Keratinocyte (primary cell): ENCODE data around the gene TMEM201. TPM values are rescaled to one million over a fixed set of nuclear protein-coding genes. Genes with fewer than 3 reads are reported as not detected.

Source experiments
- DNase-seq: peaks from one replicate; pipeline ENCODE4 v3.0.0-alpha.2; 2011; ENCODE audit warnings: low read depth, missing footprints, low spot score
- FAIRE-seq: peaks from 2 replicates; lab custom pipeline; 2011; peaks lifted over from hg19 to GRCh38; lab: Jason Lieb, UNC
- H2AFZ ChIP-seq: 2 replicates; pipeline ENCODE4 v1.6.0; 2012; ENCODE audit warnings: low read length, control low read depth, inconsistent platforms; ENCODE audit not compliant: control insufficient read depth
- H3K27ac ChIP-seq: 2 replicates; pipeline ENCODE4 v1.5.1; 2011; ENCODE audit warnings: low read length; ENCODE audit not compliant: control insufficient read depth, insufficient read depth
- H3K27me3 ChIP-seq: 3 replicates; pipeline ENCODE4 v1.6.0; 2011; ENCODE audit warnings: low read length; ENCODE audit not compliant: control insufficient read depth, insufficient read depth; ENCODE audit errors: extremely low read depth
- H3K36me3 ChIP-seq, 2 experiments: 2 replicates in 1 of 2; 3 replicates in 1 of 2; pipeline ENCODE4 v1.5.1; 2011; ENCODE audit warnings: low read length in 2 of 2, mild to moderate bottlenecking in 1 of 2; ENCODE audit not compliant: control insufficient read depth in 2 of 2, insufficient read depth in 2 of 2; ENCODE audit errors: extremely low read depth in 1 of 2
- H3K4me1 ChIP-seq: 3 replicates; pipeline ENCODE4 v1.5.1; 2011; ENCODE audit warnings: low read length; ENCODE audit not compliant: control insufficient read depth, insufficient read depth; ENCODE audit errors: extremely low read depth
- H3K4me2 ChIP-seq: 3 replicates; pipeline ENCODE4 v1.6.0; 2011; ENCODE audit warnings: low read depth, low read length; ENCODE audit not compliant: control insufficient read depth, insufficient read depth; ENCODE audit errors: extremely low read depth
- H3K4me3 ChIP-seq, 3 experiments: fragments of 200-600 bp in 1 of 3; sonication (generic) in 1 of 3; 2 replicates in 2 of 3; 3 replicates in 1 of 3; pipeline ENCODE4 v1.5.1; 2011 to 2016; ENCODE audit warnings: low read length in 3 of 3, mild to moderate bottlenecking in 3 of 3, control low read depth in 2 of 3, inconsistent platforms in 1 of 3, low read depth in 1 of 3, mixed read lengths in 1 of 3, mixed run types in 1 of 3, moderate library complexity in 1 of 3; ENCODE audit not compliant: control insufficient read depth in 2 of 3, insufficient read depth in 2 of 3; ENCODE audit errors: extremely low read depth in 1 of 3
- H3K79me2 ChIP-seq: 2 replicates; pipeline ENCODE4 v1.6.0; 2012; ENCODE audit warnings: low read length; ENCODE audit not compliant: control insufficient read depth, insufficient read depth
- H3K9ac ChIP-seq: 3 replicates; pipeline ENCODE4 v1.6.0; 2011; ENCODE audit warnings: low read length; ENCODE audit not compliant: control insufficient read depth, insufficient read depth; ENCODE audit errors: extremely low read depth
- H3K9me1 ChIP-seq: 3 replicates; pipeline ENCODE4 v1.6.0; 2011; ENCODE audit warnings: low read length; ENCODE audit not compliant: control insufficient read depth, insufficient read depth; ENCODE audit errors: extremely low read depth
- H3K9me3 ChIP-seq: 2 replicates; pipeline ENCODE4 v1.5.1; 2012; ENCODE audit warnings: low read depth, low read length; ENCODE audit not compliant: control insufficient read depth
- H4K20me1 ChIP-seq: 3 replicates; pipeline ENCODE4 v1.6.0; 2011; ENCODE audit warnings: low read length; ENCODE audit not compliant: control insufficient read depth, insufficient read depth; ENCODE audit errors: extremely low read depth
- CTCF ChIP-seq, 3 experiments: IDR thresholded peaks in 1 of 3; conservative IDR thresholded peaks in 1 of 3; optimal IDR thresholded peaks in 1 of 3; 2 replicates in 2 of 3; 3 replicates in 1 of 3; pipeline versions ENCODE3 to v1.5.1; 2011; ENCODE audit warnings: low read length in 3 of 3, mild to moderate bottlenecking in 3 of 3, moderate library complexity in 2 of 3, control low read depth in 1 of 3, inconsistent platforms in 1 of 3; ENCODE audit not compliant: insufficient read depth in 2 of 3; ENCODE audit errors: extremely low read depth in 1 of 3
- EZH2 ChIP-seq: IDR thresholded peaks from one replicate; pipeline ENCODE4 v1.6.1; 2012; ENCODE audit warnings: inconsistent platforms, mild to moderate bottlenecking, low read length, moderate library complexity
- dilution Hi-C: fragments of 300-500 bp; cut with MboI; formaldehyde crosslinking; loops from one replicate; pipeline ENCODE4 v1.7.0; 2020; ENCODE audit warnings: low sequenced_read_pairs; ENCODE audit not compliant: extremely low pct_ligation_motif_present
- polyA plus RNA-seq, 5 experiments: library from polyadenylated mRNA; depleted of rRNA in 3 of 5; stranded (reverse) in 3 of 5; stranded (forward) in 1 of 5; unstranded in 1 of 5; fragments of >200 nt; gene quantifications; 1 replicate in 1 of 5; 2 replicates in 3 of 5; 3 replicates in 1 of 5; pipeline versions ENCODE4 v1.2.1 to v1.2.3, GENCODE V29; 2011 to 2012; ENCODE audit warnings: missing spikeins in 2 of 5, low read depth in 1 of 5, low replicate concordance in 1 of 5

TMEM201 gene
- polyA plus RNA-seq, 1 donor (not counting 4 experiments of a cell fraction or from before 2014, with no cell fraction given), result 1.5 TPM

GRCh38 chr1:9589144-9589718 lies 520 bp downstream of the TMEM201 start:
- H3K79me2 ChIP-seq, result peaks cover 50% of the 10 kb centered on the region
- H3K36me3 ChIP-seq, result no peaks in the 10 kb centered on the region
- H3K9ac ChIP-seq, result peak overlapping the region; percentile 83
- H3K4me2 ChIP-seq, result peak overlapping the region; percentile 94
- TF ChIP-seq CTCF (optimal IDR thresholded peaks at IDR 0.05 in 1 of 3, IDR thresholded peaks at IDR 0.05 in 1 of 3, conservative IDR thresholded peaks at IDR 0.05 in 1 of 3; ENCODE audit: extremely low read depth in 1 of 3, insufficient read depth in 2 of 3, low read length in 3 of 3) (no peak), EZH2 (no peak)
- H3K4me1 ChIP-seq, result peaks cover 28% of the 10 kb centered on the region
- no peak for DNase-seq
- peak overlapping the region; percentile 52 to 86 (median 84) for H3K4me3 ChIP-seq
- no peaks in the 10 kb centered on the region for H3K9me3 ChIP-seq
- FAIRE-seq, result no peak
- H3K27me3 ChIP-seq, result no peaks in the 10 kb centered on the region
- H4K20me1 ChIP-seq, result peaks cover 10% of the 10 kb centered on the region
- H2AFZ ChIP-seq, result peak overlapping the region; percentile 42
- dilution Hi-C loops, result no loop called here
- H3K9me1 ChIP-seq, result peaks cover 16% of the 10 kb centered on the region
- H3K27ac ChIP-seq, result peak overlapping the region; percentile 61

- Histone ChIP-seq H3K27me3 (no peaks in the 10 kb centered on the region), H3K9me3 (no peaks in the 10 kb centered on the region), H2AFZ (peak overlapping the region; percentile 42), H3K9me1 (peaks cover 17% of the 10 kb centered on the region), H3K79me2 (peaks cover 55% of the 10 kb centered on the region), H3K9ac (peak overlapping the region; percentile 83), H4K20me1 (peaks cover 10% of the 10 kb centered on the region), H3K36me3 (no peaks in the 10 kb centered on the region), H3K27ac (peak overlapping the region; percentile 61), H3K4me2 (peak overlapping the region; percentile 94), H3K4me1 (peaks cover 29% of the 10 kb centered on the region), H3K4me3 (peak overlapping the region; percentile 52 to 86 (median 84))
- TF ChIP-seq EZH2 (no peak), CTCF (optimal IDR thresholded peaks at IDR 0.05 in 1 of 3, IDR thresholded peaks at IDR 0.05 in 1 of 3, conservative IDR thresholded peaks at IDR 0.05 in 1 of 3; ENCODE audit: extremely low read depth in 1 of 3, insufficient read depth in 2 of 3, low read length in 3 of 3) (no peak)
- FAIRE-seq (peak; percentile 34), DNase-seq (no peak)
- dilution Hi-C loops, result no loop called here
These were observed 1.0 kb downstream of the TMEM201 start for GRCh38 chr1:9589719-9590157.
